H1 (cell line): Measurements from ENCODE around the gene FAM53A. TPM values are rescaled to one million over a fixed set of nuclear protein-coding genes. Genes with fewer than 3 reads are reported as not detected.

Source experiments
- CTCF ChIA-PET: fragments of 300-600 bp; sonication (Branson Sonifier 250); formaldehyde crosslinking; loops from one replicate; lab custom pipeline; 2021; ENCODE audit not compliant: partially characterized antibody; lab: Charles Lee
- POLR2A ChIA-PET: fragments of 300-600 bp; sonication (Branson Sonifier 250); formaldehyde crosslinking; loops from one replicate; lab custom pipeline; 2021; ENCODE audit warnings: inconsistent platforms; ENCODE audit not compliant: partially characterized antibody; lab: Charles Lee
- DNase-seq, 2 experiments: peaks; one replicate each; pipeline versions ENCODE4 v3.0.0 to v3.0.0-alpha.2; 2010 to 2022; ENCODE audit warnings: low spot score in 2 of 2, low read depth in 1 of 2, mixed read lengths in 1 of 2
- FAIRE-seq: peaks from 2 replicates; lab custom pipeline; 2011; peaks lifted over from hg19 to GRCh38; lab: Jason Lieb, UNC
- H2AFZ ChIP-seq: 2 replicates; pipeline ENCODE4 v1.8.1; 2012; ENCODE audit warnings: low read length, inconsistent platforms
- H2AK5ac ChIP-seq: 2 replicates; pipeline ENCODE4 v1.6.1; 2013; ENCODE audit warnings: low read depth, low read length
- H2BK120ac ChIP-seq: replicated peaks from 2 replicates; pipeline ENCODE3; 2013; ENCODE audit warnings: low read depth, low read length, inconsistent platforms
- H2BK12ac ChIP-seq: 2 replicates; pipeline ENCODE4 v1.6.1; 2013; ENCODE audit warnings: low read depth, low read length
- H2BK15ac ChIP-seq: 2 replicates; pipeline ENCODE4 v1.6.1; 2013; ENCODE audit warnings: low read length
- H2BK20ac ChIP-seq: 2 replicates; pipeline ENCODE4 v1.6.1; 2013; ENCODE audit warnings: low read length
- H2BK5ac ChIP-seq: 2 replicates; pipeline ENCODE4 v1.6.1; 2013; ENCODE audit warnings: low read depth, low read length
- H3K14ac ChIP-seq: 2 replicates; pipeline ENCODE4 v1.6.1; 2013; ENCODE audit warnings: inconsistent platforms; ENCODE audit not compliant: insufficient read length
- H3K18ac ChIP-seq: 2 replicates; pipeline ENCODE4 v1.6.1; 2013; ENCODE audit warnings: low read length; ENCODE audit errors: extremely low read depth
- H3K23ac ChIP-seq: 2 replicates; pipeline ENCODE4 v1.6.1; 2013; ENCODE audit warnings: inconsistent platforms; ENCODE audit not compliant: insufficient read length
- H3K23me2 ChIP-seq: 2 replicates; pipeline ENCODE4 v1.6.1; 2013; ENCODE audit warnings: low read depth, low read length
- H3K27ac ChIP-seq: 2 replicates; pipeline ENCODE4 v1.6.1; 2011; ENCODE audit warnings: low read depth, low read length, inconsistent platforms
- H3K27me3 ChIP-seq, 4 experiments: replicated peaks in 1 of 4; 1 replicate in 1 of 4; 2 replicates in 3 of 4; pipeline versions ENCODE4 v1.6.1 to v1.8.1; 2011 to 2013; ENCODE audit warnings: low read length in 3 of 4, mild to moderate bottlenecking in 3 of 4, inconsistent platforms in 2 of 4, mixed read lengths in 2 of 4, moderate library complexity in 1 of 4; ENCODE audit not compliant: control insufficient read depth in 3 of 4, insufficient read depth in 3 of 4; ENCODE audit errors: extremely low read depth in 1 of 4
- H3K36me3 ChIP-seq, 4 experiments: 2 replicates each; pipeline versions ENCODE4 v1.6.1 to v1.8.1; 2011 to 2013; ENCODE audit warnings: mild to moderate bottlenecking in 4 of 4, low read length in 3 of 4, moderate library complexity in 2 of 4, control low read depth in 1 of 4, inconsistent platforms in 1 of 4; ENCODE audit not compliant: insufficient read depth in 4 of 4, control insufficient read depth in 2 of 4
- H3K4ac ChIP-seq: replicated peaks from 2 replicates; pipeline ENCODE3; 2013; ENCODE audit warnings: low read length, low read depth, mixed read lengths, inconsistent platforms; ENCODE audit not compliant: insufficient read length
- H3K4me1 ChIP-seq, 4 experiments: replicated peaks in 1 of 4; 1 replicate in 1 of 4; 2 replicates in 3 of 4; pipeline versions ENCODE4 v1.6.1 to v1.8.1; 2011 to 2013; ENCODE audit warnings: low read length in 3 of 4, inconsistent platforms in 2 of 4, mixed read lengths in 1 of 4; ENCODE audit not compliant: insufficient read depth in 4 of 4, control insufficient read depth in 3 of 4
- H3K4me2 ChIP-seq, 2 experiments: 2 replicates each; pipeline versions ENCODE4 v1.6.1 to v1.8.1; 2011 to 2013; ENCODE audit warnings: low read depth in 2 of 2, low read length in 2 of 2, control low read depth in 1 of 2, inconsistent platforms in 1 of 2, mild to moderate bottlenecking in 1 of 2; ENCODE audit not compliant: insufficient read depth in 1 of 2
- H3K4me3 ChIP-seq, 4 experiments: fragments of 200-600, 300-600 bp in 1 of 4; sonication (generic), shearing (Covaris generic), sonication (Bioruptor Twin) in 1 of 4; 2 replicates each; pipeline versions ENCODE4 v1.5.1 to v1.8.1; 2011 to 2016; ENCODE audit warnings: low read length in 4 of 4, low read depth in 3 of 4, control low read depth in 2 of 4, inconsistent platforms in 2 of 4, mild to moderate bottlenecking in 2 of 4, mixed read lengths in 1 of 4, moderate library complexity in 1 of 4; ENCODE audit not compliant: insufficient read depth in 2 of 4; ENCODE audit errors: extremely low read depth in 1 of 4
- H3K56ac ChIP-seq: replicated peaks from 2 replicates; pipeline ENCODE3; 2013; ENCODE audit warnings: low read depth, mild to moderate bottlenecking, mixed read lengths, low read length, inconsistent platforms; ENCODE audit not compliant: insufficient read length
- H3K79me1 ChIP-seq: 2 replicates; pipeline ENCODE4 v1.6.1; 2013; ENCODE audit warnings: low read depth, low read length, control low read depth
- H3K79me2 ChIP-seq, 2 experiments: 2 replicates each; pipeline versions ENCODE4 v1.6.1 to v1.8.1; 2012 to 2013; ENCODE audit warnings: low read length in 2 of 2, mild to moderate bottlenecking in 2 of 2, inconsistent platforms in 1 of 2; ENCODE audit not compliant: insufficient read depth in 2 of 2, control insufficient read depth in 1 of 2
- H3K9ac ChIP-seq, 4 experiments: replicated peaks in 1 of 4; 1 replicate in 1 of 4; 2 replicates in 3 of 4; pipeline versions ENCODE4 v1.6.1 to v1.8.1; 2011 to 2013; ENCODE audit warnings: low read depth in 3 of 4, low read length in 3 of 4, control low read depth in 2 of 4, mild to moderate bottlenecking in 2 of 4, moderate library complexity in 2 of 4, inconsistent platforms in 1 of 4; ENCODE audit errors: extremely low read depth in 1 of 4
- H3K9me3 ChIP-seq, 2 experiments: 2 replicates each; pipeline versions ENCODE4 v1.6.1 to v1.8.1; 2012 to 2013; ENCODE audit warnings: mild to moderate bottlenecking in 2 of 2, moderate library complexity in 2 of 2, control low read depth in 1 of 2, inconsistent platforms in 1 of 2, low read depth in 1 of 2, low read length in 1 of 2, mixed read lengths in 1 of 2; ENCODE audit not compliant: insufficient read depth in 2 of 2
- H4K20me1 ChIP-seq, 2 experiments: replicated peaks in 1 of 2; 2 replicates each; pipeline versions ENCODE3 to v1.8.1; 2011 to 2013; ENCODE audit warnings: inconsistent platforms in 2 of 2, low read length in 2 of 2, mild to moderate bottlenecking in 1 of 2; ENCODE audit not compliant: insufficient read depth in 2 of 2, control insufficient read depth in 1 of 2
- H4K5ac ChIP-seq: 2 replicates; pipeline ENCODE4 v1.6.1; 2013; ENCODE audit warnings: low read length, low read depth, mixed read lengths, inconsistent platforms; ENCODE audit not compliant: insufficient read length
- H4K8ac ChIP-seq: 2 replicates; pipeline ENCODE4 v1.8.0; 2013; ENCODE audit warnings: mild to moderate bottlenecking, moderate library complexity, low read length, inconsistent platforms; ENCODE audit not compliant: insufficient read depth; ENCODE audit errors: extremely low read depth
- H4K91ac ChIP-seq: replicated peaks from 2 replicates; pipeline ENCODE3; 2013; ENCODE audit warnings: low read length, mixed read lengths, inconsistent platforms; ENCODE audit not compliant: insufficient read length
- BCL11A ChIP-seq, 2 experiments: IDR thresholded peaks; one replicate each; pipeline ENCODE4 v1.6.1; 2011; ENCODE audit warnings: low read depth in 2 of 2, low read length in 2 of 2, mild to moderate bottlenecking in 2 of 2
- BRCA1 ChIP-seq: IDR thresholded peaks from 2 replicates; pipeline ENCODE4 v1.6.1; 2012; ENCODE audit warnings: low read depth, low read length, improper control_type of control experiment
- GABPA ChIP-seq: IDR thresholded peaks from 2 replicates; pipeline ENCODE4 v1.6.1; 2011; ENCODE audit warnings: mild to moderate bottlenecking, low read length, moderate library complexity, borderline replicate concordance; ENCODE audit not compliant: insufficient read depth
- MAFK ChIP-seq: IDR thresholded peaks from 2 replicates; pipeline ENCODE4 v1.6.1; 2012; ENCODE audit warnings: low read depth, mild to moderate bottlenecking, improper control_type of control experiment, low read length
- SP1 ChIP-seq: IDR thresholded peaks from 2 replicates; pipeline ENCODE4 v1.6.1; 2011; ENCODE audit warnings: low read depth, low read length
- SRF ChIP-seq: IDR thresholded peaks from 2 replicates; pipeline ENCODE4 v1.6.1; 2011; ENCODE audit warnings: mild to moderate bottlenecking, low read depth, low read length, moderate library complexity
- TAF1 ChIP-seq: IDR thresholded peaks from 2 replicates; pipeline ENCODE4 v1.6.1; 2011; ENCODE audit warnings: mild to moderate bottlenecking, low read depth, low read length
- WGBS, 2 experiments: shearing (Covaris generic) in 1 of 2; methylation state at CpG; one replicate each; pipeline versions ENCODE4 v1.1.6 to v1.1.7; 2013 to 2015; ENCODE audit warnings: low lambda C conversion rate in 2 of 2, mixed read lengths in 2 of 2, inconsistent platforms in 1 of 2, low coverage in 1 of 2, missing lambda C conversion rate in 1 of 2; ENCODE audit not compliant: insufficient replicate concordance in 2 of 2, insufficient coverage in 1 of 2, insufficient read length in 1 of 2; ENCODE audit errors: extremely low coverage in 1 of 2, missing lambda C conversion rate in 1 of 2; 5-methylcytosine and 5-hydroxymethylcytosine counted together
- polyA plus RNA-seq, 7 experiments: library from polyadenylated mRNA; depleted of rRNA in 3 of 7; stranded (reverse) in 5 of 7; unstranded in 2 of 7; fragments of >200 nt in 5 of 7; fragments of 200-250 nt in 2 of 7; gene quantifications; 1 replicate in 5 of 7; 2 replicates in 1 of 7; 4 replicates in 1 of 7; pipeline versions ENCODE4 v1.2.1 to v1.2.3, GENCODE V29; 2011 to 2013; ENCODE audit warnings: missing spikeins in 2 of 7, mixed read lengths in 2 of 7
- total RNA-seq: library from RNA; stranded (reverse); fragmentation: NEBNext Ultra II Directional; extraction: Animal tissue kit (Norgen Biotek cat#: 25700); gene quantifications from 2 replicates; pipeline ENCODE4 v1.2.1, GENCODE V29; 2021
- TF ChIP-seq, protein P1 (sequence below): IDR thresholded peaks from 2 replicates; pipeline ENCODE4 v1.6.1; 2012; ENCODE audit warnings: inconsistent platforms
- TF ChIP-seq, protein P2 (sequence below): IDR thresholded peaks from 2 replicates; pipeline ENCODE4 v1.6.1; 2012; ENCODE audit warnings: inconsistent platforms

Gene FAM53A
- total and polyA plus RNA-seq, 2 of the 8 experiments (the other 6 are each of a cell fraction or from before 2014, with no cell fraction given) = 1.9 to 2.0 TPM

DNA sequence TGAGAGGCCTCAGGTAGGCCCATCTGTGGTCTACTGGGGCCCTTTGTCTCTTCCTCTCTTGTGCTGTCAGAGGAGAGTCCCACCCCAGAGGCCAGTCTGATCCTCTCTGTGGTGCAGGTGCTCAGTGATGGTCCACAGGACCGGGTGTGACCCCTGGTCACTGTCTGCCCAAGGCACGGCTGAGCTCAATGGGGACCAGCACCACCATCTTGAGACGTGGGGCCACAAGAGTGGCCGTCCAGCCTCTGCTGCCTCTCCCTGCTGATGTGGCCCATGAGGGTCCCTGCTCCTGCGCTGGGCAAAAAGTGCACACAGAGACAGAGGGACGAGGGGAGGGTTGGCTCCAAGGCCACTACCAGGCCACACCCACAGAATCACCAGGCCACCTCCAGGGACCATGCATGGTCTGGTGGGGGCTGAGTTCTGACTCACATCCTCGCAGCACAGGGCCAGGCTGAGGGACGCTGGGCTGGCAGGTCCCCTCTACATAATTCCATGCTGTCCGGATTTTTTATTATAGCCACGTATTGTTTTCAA, 88.3 kb downstream of the FAM53A start:
- no peak overlapping the region for H2BK20ac ChIP-seq
- no peak overlapping the region for H3K4me3 ChIP-seq
- H4K5ac ChIP-seq = no peak overlapping the region
- DNase-seq = no peak
- H3K4ac ChIP-seq = no peak overlapping the region
- no peak for FAIRE-seq
- H2BK15ac ChIP-seq = 0 out of 2 replicates have a peak overlapping the region, but pooled peaks have one; percentile 72
- peaks cover 0 to 10% (median 6%) of the 10 kb centered on the region in 4 experiments; a peak in 4 of 7 replicates for H3K4me1 ChIP-seq
- H3K14ac ChIP-seq = no peak overlapping the region
- H3K56ac ChIP-seq = no peak overlapping the region
- H3K27ac ChIP-seq = no peak overlapping the region
- no peaks in the 10 kb centered on the region; the same call in 1 of the 2 replicates for H3K23me2 ChIP-seq
- no peak overlapping the region for H2BK5ac ChIP-seq
- H3K9me3 ChIP-seq = no peaks in the 10 kb centered on the region; a peak in 1 of 4 replicates
- no peaks in the 10 kb centered on the region for H3K27me3 ChIP-seq
- WGBS, 2 experiments = 90% methylated on average over 10 of the region's 10 CpGs; no CpG with 5 or more reads in 1 of the 2 experiments
- peak overlapping the region; percentile 9; the same call in 1 of the 2 replicates for H4K8ac ChIP-seq
- no peaks in the 10 kb centered on the region; the same call in 1 of the 2 replicates for H3K79me1 ChIP-seq
- no peaks in the 10 kb centered on the region for H3K36me3 ChIP-seq
- no peak overlapping the region for H2AFZ ChIP-seq
- H4K91ac ChIP-seq = no peak overlapping the region
- CTCF ChIA-PET = interaction anchor here (0.6 to 1.9 kb wide), 9 partner anchors 8 to 577 kb away, joined by 3 to 5 read pairs (median 3); no protein-coding TSS in a partner anchor
- no peak overlapping the region for H3K18ac ChIP-seq
- no peak overlapping the region for H3K9ac ChIP-seq
- H3K4me2 ChIP-seq = no peak overlapping the region
- TF ChIP-seq MAFK (no peak), BRCA1 (no peak), TAF1 (no peak), BCL11A (IDR thresholded peaks at IDR 0.05; ENCODE audit: low read depth in 2 of 2, low read length in 2 of 2) (no peak), SRF (no peak), GABPA (no peak), SP1 (no peak)
- TF ChIP-seq, protein P1, sequence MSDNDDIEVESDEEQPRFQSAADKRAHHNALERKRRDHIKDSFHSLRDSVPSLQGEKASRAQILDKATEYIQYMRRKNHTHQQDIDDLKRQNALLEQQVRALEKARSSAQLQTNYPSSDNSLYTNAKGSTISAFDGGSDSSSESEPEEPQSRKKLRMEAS = no peak
- TF ChIP-seq, protein P2, sequence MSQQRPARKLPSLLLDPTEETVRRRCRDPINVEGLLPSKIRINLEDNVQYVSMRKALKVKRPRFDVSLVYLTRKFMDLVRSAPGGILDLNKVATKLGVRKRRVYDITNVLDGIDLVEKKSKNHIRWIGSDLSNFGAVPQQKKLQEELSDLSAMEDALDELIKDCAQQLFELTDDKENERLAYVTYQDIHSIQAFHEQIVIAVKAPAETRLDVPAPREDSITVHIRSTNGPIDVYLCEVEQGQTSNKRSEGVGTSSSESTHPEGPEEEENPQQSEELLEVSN = no peak
- TF ChIP-seq, all 59 proteins: peak for 0
- Histone ChIP-seq H4K20me1 (no peaks in the 10 kb centered on the region), H2BK12ac (no peak overlapping the region), H3K23ac (no peak overlapping the region), H2BK120ac (no peak overlapping the region), H2AK5ac (no peak overlapping the region), H3K79me2 (no peaks in the 10 kb centered on the region)
- POLR2A ChIA-PET = no interaction called here
